T-helper 9 cell (primary cell): ENCODE measurements around the gene PGLYRP2.
"Not testable (repeated sequence)": the region's sequence is repeated elsewhere in the genome, so short reads cannot be mapped to it uniquely, and the experiment has no call there.

ENCODE experiments used
- DNase-seq: peaks from one replicate; pipeline ENCODE4 v3.0.0-alpha.2; 2020

PGLYRP2 gene

GRCh38 chr19:15487038-15487437 is 7.7 kb upstream of the PGLYRP2 start:
- no peak for DNase-seq

DNA sequence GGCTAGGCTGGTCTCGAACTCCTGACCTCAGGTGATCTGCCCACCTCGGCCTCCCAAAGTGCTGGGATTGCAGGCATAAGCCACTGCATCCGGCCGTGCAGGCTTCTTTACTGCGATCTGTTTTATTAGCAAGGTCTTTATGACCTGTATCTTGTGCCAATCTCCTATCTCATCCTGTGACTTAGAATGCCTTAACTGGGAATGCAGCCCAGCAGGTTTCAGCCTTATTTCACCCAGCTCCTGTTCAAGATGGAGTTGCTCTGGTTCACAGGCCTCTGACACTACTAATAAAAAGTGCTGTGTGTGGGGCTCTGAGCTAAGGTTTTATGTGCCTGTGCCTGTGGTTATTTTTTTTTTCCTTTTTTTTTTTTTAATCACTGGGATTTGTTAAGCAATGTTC is 6.5 kb upstream of the PGLYRP2 start:
- not testable (repeated sequence) for DNase-seq

DNA sequence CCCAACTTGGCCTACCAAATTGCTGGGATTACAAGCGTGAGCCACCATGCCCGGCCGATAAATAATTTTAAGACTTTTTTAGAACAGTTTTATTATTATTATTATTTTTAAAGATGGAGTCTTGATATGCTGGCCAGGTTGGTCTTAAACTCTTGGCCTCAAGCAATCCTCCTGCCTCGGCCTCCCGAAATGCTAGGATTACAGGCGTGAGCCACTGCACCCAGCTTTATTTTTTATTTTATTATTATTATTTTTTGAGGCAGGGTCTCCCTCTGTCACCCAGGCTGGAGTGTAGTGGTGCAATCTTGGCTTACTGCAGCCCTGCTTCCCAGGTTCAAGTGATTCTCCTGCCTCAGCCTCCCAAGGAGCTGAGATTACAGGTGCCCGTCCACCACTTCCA is 1.7 kb upstream of the PGLYRP2 start:
- DNase-seq = not testable (repeated sequence)

- DNase-seq = no peak
These were observed 3.0 kb downstream of the PGLYRP2 start for GRCh38 chr19:15476325-15476724.

DNA sequence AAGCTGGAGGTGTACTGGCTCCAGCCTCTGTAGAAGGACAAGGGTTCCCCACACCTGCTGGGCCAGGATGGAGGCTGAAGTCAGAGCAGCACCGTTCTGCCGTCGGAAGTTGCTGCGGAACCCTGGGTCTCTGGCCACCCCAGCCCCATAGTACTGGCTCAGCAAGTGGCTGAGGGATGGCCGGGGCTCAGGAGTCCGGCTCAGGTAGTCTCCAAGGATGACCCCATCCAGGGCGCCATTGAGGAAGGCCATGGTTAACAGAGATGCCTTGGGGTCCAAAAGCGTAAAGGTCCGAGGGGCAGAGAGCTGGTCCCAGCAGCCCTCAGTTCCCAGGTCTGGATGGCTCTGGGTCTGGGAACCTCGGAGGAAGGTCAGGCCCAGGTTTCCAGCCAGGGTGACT is 3.7 kb downstream of the PGLYRP2 start:
- no peak for DNase-seq

DNA sequence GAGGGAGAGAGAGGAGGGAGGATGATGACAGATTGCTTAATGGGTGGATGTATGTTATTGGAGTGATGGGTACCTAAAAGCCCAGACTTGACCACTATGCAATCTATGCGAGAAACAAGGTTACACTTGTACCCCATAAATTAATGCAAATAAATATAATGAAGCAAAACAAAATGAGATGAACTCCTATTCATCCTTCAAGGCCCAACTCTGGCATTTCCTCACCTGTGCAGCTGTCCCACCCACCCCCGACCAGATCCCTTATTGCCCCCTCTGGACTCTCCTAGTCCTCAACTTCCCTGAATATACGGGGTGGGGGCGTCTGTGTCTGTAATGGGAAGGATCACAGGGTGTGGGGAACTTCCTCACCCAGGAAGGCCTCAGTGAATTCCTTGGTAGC is 4.1 kb downstream of the PGLYRP2 start:
- no peak for DNase-seq

DNA sequence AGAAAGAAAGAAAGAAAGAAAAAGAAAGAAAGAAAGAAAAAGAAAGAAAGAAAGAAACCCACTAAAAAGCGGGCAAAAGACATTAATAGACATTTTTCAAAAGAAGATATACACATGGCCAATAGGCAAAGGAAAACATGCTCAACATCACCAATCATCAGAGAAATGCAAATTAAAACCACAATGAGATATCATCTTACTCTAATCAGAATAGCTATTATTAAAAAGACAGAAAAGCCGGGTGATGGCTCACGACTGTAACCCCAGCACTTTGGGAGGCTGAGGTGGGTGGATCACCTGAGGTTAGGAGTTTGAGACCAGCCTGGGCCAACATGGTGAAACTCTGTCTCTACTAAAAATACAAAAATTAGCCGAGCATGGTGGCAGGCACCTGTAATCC is 5.5 kb downstream of the PGLYRP2 start:
- not testable (repeated sequence) for DNase-seq

GRCh38 chr19:15471639-15472101 is 7.6 kb downstream of the PGLYRP2 start:
- no peak for DNase-seq

- peak; percentile 17 for DNase-seq
These were observed 9.6 kb downstream of the PGLYRP2 start for GRCh38 chr19:15469513-15470297.

GRCh38 chr19:15468675-15469512 is 10.4 kb downstream of the PGLYRP2 start:
- DNase-seq = no peak

GRCh38 chr19:15467734-15468214 is 11.5 kb downstream of the PGLYRP2 start:
- DNase-seq = no peak

DNA sequence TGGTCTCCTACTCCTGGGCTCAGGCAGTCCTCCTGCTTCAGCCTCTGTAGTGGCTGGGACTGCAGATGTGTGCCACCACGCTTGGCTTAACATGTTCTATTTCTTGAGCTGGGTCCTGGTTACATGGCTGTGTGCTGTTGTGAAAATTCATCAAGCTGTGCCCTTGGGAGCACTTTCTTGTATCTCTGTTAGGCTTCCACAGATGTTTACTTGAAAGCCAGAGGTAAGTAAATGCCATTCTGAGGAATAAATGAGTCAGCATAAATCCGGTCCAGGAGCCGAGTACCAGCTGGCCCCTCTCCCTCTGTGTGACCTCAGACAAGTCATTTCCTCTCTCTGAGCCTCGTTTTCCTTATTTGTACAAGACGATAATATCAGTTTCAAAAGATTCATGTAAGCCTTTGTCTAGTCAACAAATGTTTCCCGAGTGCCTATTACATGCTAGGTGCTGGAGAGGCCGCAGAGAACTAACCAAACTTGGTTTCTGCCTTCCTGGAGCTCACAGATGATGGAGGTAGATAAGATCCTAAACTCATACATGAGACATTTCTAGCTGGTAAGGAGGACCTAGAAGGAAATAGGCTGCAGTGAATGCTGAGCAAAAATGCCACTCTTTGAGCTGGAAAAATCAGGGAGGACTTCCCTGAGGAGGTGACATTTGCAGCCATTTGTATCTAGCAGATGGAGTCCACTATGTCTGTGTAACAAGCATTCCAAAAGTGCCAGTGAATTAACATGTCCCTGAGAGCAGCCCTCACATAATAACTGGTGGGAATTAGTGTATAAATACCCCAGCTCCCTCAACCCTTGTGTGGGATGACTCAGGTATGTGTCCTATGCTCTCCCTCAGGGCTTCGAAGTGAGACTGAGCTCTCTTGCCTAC is 12.2 kb downstream of the PGLYRP2 start:
- DNase-seq = peak; percentile 16

GRCh38 chr19:15464394-15465385 is 14.6 kb downstream of the PGLYRP2 start, which contains the start of gene RASAL3:
RASAL3 (minus strand) TSS chr19:15464544; CDS start chr19:15464358, 186 bp downstream.
- peak; percentile 60 for DNase-seq

- DNase-seq = peak; percentile 69
These were observed 15.4 kb downstream of the PGLYRP2 start for GRCh38 chr19:15463861-15464371.

GRCh38 chr19:15461694-15462093 is 17.6 kb downstream of the PGLYRP2 start:
- DNase-seq = no peak

GRCh38 chr19:15457701-15458484 is 21.4 kb downstream of the PGLYRP2 start:
- no peak for DNase-seq

DNA sequence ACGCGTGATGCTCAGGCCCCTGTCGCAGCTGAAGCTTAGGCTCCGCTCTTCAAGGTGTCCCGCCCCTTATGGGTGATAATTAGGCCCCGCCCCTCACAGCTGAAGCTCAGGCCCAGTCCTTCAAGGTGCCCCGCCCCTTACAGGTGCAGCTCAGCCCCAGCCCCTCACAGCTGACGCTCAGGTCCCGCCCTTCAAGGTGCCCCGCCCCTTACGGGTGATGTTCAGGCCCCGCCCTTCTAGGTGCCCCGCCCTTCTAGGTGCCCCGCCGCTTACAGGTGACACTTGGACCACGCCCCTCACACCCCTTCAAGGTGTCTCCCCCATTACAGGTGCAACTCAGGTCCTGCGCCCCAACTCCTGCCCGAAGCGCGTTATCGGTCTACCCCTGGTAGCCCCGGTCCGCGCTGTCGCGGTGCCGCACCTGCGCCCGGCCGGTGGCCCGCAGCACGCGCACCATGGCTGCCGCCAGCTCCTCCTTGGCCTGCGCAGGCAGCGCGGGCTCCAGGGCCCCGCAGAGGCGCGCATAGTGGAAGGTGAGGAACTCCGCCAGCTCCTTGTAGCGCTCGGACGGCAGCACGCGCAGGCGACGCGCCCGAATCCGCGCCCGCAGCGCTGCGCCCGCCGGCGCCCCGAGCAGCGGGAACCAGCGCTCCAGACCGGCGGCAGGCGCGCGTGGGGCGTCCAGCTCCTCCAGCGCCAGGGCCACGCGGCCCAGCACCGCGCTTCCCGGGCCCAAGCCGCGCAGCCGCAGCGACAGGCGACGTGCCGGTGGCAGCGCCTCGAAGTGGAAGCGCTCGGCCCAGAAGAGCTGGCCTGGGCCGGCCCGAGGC is 22.2 kb downstream of the PGLYRP2 start:
- DNase-seq = no peak

- DNase-seq = no peak
These were observed 22.9 kb downstream of the PGLYRP2 start for GRCh38 chr19:15456441-15456840.

GRCh38 chr19:15455996-15456395 is 23.3 kb downstream of the PGLYRP2 start:
- no peak for DNase-seq
